HG03135 (cell line): Measurements from ENCODE around the gene GJD3.

ENCODE experiments used
- ATAC-seq: cut with Tn5 transposase; IDR thresholded peaks from one replicate; pipeline ENCODE4 v1.9.1; 2021; ENCODE audit warnings: mild to moderate bottlenecking, moderate library complexity; ENCODE audit not compliant: unreplicated experiment

GJD3 gene

DNA sequence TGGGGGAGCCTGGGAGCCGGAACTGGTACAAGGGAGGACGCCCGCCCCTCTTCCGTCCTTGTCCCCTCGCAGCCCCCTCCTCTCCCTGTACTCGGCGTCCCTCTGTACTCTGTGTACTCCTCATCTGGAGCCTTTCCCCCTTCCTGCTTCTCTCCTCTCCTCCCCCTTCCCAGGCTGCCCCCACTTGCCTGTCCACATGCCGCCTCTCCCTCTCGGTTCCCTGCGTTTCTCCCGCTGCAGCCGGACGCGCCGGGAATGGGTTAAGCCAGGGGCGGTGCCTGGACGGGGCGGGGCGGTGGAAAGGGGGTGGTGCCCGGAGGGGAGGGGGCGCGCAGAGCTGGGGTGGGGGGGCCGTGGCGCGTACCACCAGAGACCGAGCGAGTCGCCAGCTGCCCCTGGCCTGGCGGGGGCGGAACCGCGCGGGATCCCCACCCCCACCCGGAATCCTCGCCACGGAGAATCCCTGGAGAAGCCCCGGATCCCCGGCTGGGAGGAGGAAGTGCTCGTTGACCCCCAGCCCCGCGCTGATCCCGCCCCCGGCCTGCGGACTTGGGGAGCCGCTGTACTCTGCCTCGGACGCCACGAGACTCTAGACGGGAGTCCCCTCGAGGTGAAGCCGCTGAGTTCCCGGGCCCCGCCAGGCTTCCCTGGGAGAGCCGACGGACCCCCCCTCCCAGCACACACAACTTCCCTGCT, 22.6 kb downstream of the GJD3 start:
- no peak for ATAC-seq

DNA sequence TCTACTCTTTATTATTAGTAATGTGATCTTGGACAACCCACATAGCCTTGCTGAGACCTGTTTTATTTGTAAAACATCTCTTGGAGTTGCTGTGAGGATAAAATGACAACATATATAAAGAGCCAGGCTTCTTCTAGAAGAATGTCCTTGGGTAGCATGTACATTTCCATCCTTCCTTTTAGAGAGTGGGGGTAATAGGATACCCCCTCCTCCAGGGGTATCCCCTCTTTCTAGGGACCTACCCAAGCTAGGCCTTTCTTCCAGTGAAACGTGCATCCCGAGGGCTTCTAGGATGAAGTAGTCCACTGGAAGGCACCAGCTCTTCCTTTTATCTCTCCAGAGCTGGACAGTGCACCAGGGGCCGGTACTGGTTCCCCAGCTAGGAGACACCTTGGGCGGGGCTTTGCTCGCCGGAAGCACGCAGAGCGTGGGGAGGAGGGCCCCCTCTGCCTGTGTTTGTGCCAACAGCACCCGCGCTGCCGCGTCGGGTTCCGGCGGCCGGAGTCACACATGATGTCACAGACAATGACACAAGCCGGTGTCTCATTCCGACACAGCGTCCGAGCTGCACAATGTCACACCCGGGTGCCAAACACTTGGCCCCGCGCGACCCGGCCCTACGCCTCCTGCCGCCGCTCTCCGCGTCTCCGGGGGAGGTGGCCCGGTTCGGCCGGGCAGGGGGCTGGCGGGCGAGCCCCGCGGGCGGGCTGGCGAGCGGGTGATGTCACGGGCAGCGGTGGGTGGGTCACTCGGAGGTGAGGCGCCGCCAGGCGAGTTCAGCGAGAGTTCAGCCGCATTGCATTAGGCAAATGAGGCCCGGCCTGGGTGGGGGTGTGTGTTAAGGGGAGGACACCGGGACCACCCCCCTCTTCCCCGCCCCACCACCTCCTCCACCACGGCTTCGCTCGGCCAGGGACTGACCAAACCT, 23.4 kb downstream of the GJD3 start:
- peak; percentile 62 for ATAC-seq

DNA sequence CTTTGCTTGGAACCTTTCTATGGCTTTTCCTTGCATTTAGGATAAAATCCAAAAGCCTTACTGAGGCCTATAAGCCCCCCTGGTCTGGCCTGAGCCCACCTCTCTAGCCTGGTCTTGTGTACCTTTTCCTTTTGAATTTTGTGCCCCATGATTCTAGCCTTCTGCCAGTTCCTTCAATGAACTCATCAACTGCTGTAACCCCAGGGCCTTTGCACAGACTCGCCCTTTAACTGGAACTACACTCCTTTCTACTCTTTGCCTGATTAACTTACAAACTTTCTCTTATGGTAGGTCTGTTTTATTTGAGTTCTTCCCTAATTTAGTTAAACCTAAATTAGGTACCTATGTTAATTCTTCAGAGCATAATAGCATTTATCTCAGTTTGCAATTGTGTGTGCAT, 24.2 kb downstream of the GJD3 start:
- ATAC-seq: no peak

DNA sequence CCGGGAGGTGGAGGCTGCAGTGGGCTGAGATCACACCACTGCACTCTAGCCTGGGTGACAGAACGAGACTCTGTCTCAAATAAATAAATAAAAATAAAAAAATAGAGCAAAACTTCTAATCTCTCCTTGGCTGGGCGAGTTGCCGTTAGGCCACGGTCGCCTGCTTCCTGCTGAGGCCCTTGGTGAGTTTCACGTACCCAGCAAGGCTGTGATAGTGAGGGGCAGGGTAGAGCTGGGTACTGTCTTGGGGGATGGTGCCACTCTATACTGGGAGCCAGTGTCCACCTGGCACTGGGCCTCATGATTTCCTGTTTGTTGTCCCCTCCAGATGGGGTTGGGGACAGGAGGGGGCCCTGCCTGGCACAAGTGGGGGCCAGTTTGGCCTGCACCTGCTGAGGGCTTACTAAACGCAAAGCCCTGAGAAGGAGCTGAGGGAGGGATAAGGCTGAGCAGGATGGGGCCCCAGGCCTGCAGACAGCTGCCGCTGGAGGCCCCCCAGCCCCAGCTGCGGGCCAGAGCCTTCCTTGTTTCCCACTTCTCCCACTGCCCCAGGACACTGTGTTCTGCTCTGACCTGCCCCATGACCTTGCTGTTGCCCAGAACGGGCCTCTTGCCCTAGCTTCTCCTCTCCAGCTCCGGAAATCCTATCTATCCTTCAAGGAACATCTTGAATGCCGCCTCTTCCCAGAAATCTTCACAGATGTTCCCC, 25.4 kb downstream of the GJD3 start:
- ATAC-seq: no peak

DNA sequence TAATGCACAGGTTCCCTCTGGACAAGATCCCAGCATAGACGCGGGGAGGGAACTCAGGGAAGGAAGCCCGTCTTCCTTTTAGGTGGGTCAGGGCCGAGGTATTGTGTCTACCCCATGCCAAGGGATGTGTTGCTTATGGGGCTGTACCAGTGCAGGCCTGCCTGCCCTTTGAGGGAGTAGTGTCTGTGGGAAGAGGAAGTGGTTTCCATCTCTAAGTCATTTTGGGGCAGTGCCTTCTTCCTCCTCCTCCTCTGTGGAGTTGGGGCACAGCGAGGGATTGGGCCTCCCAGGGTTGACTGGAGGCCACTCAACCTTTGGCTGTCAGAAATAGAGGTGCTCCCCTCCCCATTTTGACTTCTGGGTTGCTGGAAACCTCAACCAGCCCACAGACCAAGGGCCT, 26.5 kb downstream of the GJD3 start:
- ATAC-seq: no peak

DNA sequence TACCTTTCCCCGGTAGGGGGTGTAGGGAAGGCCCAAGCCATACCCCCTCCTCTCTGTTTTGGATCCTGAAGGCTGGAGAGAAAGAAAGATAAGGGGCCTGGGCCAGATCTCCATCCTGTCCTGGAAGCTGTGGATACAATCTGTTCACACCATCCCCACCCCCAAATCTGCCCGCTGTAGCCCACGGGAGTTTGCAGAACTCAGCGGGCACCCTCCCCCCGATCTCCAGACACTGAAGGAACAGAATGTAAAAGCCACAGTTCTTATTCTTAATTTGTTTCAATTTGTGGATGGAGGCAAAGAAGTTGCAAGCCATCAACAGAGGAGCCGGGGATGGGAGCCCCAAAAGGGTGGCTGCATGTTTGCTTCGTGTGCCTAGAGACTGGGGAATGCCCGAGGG, 27.2 kb downstream of the GJD3 start:
- ATAC-seq: no peak

DNA sequence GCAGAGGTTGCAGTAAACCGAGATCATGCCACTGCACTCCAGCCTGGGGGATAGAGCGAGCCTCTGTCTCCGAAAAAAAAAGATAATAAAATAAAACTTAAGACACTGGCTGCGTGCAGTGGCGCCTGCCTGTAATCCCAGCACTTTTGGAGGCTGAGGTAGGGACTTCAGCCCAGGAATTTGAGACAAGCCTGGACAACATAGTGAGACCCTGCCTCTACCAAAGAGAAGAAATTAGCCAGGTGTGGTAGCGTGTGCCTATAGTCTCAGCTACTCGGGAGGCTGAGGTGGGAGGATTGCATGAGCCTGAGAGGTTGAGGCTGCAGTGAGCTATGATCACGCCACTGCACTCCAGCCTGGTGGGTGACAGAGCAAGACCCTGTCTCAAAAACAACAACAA, 28.9 kb downstream of the GJD3 start:
- no peak for ATAC-seq

DNA sequence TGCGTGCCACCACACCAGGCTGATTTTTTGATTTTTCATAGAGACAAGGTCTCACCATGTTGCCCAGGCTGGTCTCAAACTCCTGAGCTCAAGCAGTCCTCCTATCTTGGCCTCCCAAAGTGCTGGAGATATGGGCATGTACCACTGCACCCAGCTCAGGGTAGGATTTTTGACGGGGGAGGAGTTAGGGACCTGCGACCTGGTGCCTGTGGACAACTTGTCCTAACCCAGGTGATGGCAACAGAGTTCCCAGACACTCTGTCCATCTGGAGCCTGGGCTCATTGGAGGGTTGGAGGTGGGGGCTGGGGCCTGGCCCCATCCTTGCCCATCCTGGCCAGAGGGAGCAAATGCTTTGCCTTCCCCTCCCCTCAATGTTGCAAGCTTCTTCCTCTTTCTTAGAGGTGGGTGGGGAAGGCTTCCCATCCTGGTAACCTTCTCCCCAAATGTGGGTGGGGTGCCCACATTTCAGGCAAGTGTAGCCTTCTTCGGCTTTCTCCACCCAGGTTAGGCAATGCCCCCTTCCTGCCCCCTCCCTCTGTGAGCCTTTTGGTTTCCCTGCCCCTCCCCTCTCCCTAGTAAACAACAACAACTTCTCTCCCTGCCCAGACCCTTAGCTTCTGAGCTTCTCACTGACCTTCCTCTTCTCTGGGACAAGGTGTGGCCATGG, 30.6 kb downstream of the GJD3 start:
- no peak for ATAC-seq

DNA sequence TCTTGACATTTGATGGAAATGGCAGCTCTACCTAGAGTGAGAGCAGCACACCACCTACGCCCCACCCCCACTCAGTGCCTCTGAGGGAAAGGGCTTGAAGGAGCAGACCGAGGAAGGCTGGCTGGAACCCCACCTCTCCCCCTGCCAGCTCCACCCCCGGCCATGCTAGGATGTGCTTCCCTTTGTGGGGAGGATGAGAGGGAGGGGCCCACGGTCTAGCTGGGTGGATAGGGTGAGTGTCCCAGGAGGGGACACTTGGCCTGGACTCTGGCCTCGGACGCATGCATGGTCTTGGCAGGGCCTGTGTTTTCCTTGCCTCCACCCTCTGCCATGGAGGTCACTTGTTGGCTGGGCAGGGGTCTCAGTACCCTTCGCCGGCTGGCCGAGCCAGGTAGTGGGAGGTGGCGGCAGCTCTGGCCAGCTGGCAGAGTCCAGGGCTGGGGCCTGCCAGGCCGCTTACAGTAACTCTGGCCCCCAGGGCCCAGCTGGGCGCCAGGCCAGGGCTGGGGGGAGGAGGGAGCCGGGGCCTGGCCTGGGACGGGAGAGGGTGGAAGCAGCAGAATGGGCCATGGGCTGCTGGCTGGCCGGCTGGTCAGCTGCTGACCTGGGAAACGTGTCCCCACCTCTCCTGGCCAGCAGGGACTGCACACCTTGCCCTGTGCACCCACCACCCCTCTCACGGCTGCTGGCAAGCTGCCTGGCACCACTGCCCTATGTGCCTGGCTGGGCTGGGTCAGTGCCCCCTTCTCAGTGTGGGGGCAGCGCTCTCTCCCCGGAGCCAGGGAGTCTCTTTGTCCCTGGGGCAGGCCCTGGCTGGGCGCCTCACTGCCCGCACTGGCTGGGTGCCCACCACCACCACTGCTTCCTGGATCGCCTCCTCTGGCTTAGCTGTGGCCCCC, 32.5 kb downstream of the GJD3 start:
- ATAC-seq: no peak

DNA sequence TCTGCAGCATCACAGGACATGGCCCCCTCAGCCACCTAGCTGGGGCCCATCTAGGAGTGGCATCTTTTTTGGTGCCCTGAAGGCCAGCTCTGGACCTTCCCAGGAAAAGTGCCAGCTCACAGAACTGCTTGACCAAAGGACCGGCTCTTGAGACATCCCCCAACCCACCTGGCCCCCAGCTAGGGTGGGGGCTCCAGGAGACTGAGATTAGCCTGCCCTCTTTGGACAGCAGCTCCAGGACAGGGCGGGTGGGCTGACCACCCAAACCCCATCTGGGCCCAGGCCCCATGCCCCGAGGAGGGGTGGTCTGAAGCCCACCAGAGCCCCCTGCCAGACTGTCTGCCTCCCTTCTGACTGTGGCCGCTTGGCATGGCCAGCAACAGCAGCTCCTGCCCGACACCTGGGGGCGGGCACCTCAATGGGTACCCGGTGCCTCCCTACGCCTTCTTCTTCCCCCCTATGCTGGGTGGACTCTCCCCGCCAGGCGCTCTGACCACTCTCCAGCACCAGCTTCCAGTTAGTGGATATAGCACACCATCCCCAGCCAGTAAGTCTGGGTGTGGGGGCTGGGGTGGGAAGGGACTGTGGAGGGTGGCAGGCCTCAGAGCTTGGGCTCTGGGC, 33.6 kb downstream of the GJD3 start:
- no peak for ATAC-seq

DNA sequence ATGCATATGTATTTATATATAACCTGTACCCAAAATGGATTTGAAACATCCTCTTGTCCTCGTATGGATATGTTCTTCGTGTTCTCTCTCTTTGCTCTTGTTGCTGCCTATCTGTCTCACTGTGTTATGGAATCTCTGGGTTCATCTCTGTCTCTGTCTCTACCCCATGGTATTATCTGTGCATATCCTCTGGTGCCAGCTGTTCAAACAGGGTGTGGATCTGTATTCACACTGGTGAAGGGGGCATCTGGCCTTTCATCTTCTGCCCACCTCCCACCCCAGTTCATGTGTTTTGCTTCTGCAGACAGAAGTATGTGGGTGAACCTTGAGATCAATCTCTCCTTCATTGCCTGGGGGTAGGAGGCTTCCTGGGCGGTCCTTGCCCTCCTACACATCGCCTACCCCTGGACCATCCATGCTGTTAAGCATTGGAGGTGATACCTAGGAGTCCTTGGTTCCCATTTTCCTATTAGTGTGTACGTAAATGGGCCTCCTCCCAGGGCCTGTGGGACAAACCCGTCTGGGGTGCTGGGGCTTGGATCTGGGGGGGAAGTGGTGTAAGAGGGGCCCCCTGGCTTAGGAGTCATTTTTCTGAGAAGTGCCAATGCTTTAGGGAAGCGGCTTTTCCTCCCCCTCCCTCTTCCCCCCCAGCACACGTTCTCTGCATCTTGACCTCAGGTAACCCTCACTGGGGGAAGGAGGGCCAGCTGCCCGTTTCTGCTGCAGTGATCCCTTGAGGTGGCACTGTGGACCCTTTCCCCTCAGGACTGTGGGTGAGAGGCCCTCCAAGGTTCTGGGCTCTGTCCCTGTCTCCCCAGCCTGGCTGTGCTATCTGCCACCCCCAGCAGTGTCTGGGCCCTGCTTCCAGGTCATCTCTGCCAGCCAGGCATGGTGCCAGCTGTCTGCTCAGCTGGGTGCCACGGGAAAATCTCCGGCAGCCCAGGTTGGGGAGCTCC, 34.4 kb downstream of the GJD3 start:
- no peak for ATAC-seq

DNA sequence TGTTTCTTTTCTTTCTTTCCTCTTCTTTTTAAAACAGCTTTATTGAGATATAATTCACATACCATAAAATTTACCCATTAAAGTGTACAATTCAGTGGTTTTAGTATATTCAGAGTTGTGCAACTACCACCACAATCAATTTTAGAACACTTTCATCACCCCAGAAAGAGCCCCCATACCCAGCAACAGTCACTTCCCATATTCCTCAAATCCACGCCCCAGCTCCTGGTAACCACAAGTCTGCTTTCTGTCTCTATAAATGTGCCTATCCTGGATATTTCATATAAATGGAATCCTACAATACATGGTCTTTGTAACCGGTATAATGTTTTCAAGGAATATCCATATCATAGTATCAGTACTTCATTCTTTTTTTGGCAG, 36.2 kb downstream of the GJD3 start:
- ATAC-seq: no peak

DNA sequence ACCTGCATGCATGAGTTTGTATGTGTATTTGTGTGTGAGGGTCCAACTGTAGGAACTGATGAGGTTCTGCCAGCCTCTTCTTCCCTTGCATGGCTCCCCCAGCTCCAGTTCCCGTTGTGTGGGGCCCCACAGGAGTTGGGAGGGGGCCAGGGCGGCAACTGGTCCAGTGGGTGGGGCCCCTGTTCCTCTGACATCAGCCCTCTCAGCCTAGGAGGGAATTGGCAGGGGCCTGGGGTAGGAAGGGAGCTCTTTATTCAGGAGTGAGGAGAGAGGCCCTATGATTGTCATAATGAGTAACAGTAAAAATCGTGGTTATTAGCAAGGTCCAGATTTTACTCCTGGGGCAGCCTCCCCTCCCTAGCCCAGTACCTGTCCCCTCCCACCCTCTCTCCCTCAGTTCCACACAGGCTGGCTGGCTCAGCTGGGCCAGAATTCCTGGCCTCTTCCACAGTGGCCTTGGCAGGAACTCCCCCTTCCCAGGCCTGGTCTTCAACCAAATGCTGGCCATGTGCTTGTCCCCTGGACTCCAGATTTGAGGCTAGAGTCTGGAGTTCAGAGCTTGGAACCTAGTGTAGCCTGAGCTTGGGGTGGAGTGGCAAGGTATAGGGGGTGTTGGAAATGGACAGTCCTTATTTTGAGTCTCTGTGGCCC, 36.7 kb downstream of the GJD3 start:
- ATAC-seq: no peak

DNA sequence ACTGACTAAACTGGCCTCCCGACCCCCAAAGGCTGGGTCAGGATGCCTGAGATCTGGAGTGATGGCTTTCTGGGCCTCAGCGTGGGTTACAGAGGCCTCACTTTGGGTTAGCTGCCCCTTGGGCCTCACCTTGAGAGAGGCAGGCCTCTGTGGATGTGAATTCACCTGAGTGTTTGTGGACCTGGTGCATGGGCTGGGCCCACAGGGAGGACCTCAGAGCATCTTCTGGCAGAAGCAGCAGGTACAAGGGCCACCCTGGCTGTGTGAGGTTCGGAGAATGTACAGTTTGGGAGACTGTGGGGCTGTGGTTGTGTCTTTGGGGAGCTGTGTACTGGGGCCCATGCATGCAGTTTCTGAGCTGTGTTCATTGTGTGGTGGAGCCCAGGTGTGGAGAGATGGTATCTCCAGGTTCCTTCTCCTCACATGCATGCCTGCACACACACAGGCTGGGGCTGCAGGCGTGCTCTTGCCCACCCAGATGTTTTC, 37.2 kb downstream of the GJD3 start:
- no peak for ATAC-seq

DNA sequence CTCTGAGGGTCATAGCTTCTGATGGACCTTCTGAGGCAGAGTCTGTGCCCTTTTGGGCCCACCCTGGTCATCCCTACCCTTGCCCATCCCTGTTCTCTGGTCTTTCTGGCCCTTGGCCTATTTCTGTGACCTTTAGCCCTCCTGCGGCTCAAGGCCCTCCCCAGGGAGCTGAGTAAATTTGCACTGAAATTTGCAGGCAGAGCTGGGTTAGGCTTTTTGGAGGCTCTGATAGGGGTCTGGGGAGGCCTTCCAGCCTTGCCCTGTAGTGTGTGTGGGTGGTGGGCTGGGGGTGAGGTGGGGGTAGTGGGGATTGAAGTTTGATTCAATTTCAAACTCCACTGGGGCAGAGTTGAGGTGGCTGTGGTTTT, 37.7 kb downstream of the GJD3 start:
- no peak for ATAC-seq

DNA sequence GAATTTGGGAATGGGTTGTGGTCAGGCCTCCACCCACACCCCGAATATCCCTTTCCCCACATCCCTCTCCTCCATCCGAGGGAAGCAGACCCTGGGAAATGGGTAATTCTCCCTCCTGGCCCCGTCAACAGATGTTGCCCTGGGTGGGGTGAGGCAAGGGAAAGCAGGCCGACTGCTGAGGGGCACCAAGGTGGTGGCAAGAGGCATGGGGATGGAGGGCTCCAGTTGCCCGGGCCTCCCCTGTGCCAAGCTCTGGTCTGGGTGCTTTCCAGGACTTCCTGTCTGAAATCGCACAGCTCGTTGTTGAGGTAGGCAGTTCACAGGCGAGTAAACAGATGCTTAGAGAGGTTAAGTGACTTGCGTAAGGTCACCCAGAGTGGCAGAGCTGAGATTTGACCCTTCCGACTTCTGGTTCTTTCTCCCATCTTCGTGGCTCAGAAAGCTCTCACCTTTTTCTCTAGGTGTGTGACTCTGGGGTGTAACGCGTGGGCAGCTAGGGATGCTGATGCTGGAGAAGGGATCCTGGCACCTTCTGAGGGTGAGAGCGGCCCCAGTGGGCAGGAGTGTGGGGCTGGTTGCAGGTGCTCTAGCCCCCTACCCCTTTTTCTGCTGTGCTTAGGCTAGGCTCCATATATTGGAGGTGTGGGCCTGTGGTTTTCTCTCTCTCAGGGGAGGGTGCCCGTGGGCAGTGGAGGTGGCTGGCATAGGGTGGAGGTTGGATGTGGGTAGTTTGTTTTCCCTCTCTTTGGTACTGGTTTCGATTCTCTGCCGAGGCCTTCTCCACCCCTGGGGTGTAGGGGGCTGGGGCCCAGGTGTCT, 38.3 kb downstream of the GJD3 start:
- no peak for ATAC-seq
